Measurements from ENCODE around the gene COL26A1.

- TF ChIP-seq FOXP2 (optimal IDR thresholded peaks at IDR 0.05; ENCODE audit: borderline replicate concordance, extremely low read depth, extremely low read length, insufficient read depth): no peak
- no peak for TF ChIP-seq POLR2AphosphoS5 (IDR thresholded peaks at IDR 0.05; ENCODE audit: low read depth, low read length)
- no peak for TF ChIP-seq REST (IDR thresholded peaks at IDR 0.05; ENCODE audit: insufficient read depth in 1 of 2, low read depth in 2 of 2, low read length in 2 of 2)
- TF ChIP-seq TAF1 (IDR thresholded peaks at IDR 0.05; ENCODE audit: borderline replicate concordance, insufficient read depth, low read length): no peak
- TF ChIP-seq SIN3A (IDR thresholded peaks at IDR 0.05; ENCODE audit: borderline replicate concordance, insufficient read depth, low read length): no peak
Measured at GRCh38 chr7:101466871-101467270, 104.2 kb downstream of the COL26A1 start.

Measured in PFSK-1 (cell line).